Esophagus mucosa (tissue), 1 donor: ENCODE results near the gene KNSTRN. TPM values are rescaled to one million over a fixed set of nuclear protein-coding genes. Genes with fewer than 3 reads are reported as not detected.

Experiments
- ATAC-seq: fragments of 200-7000 bp; cut with Tn5 transposase; one replicate; pipeline ENCODE4 v1.9.1; 2020
- total RNA-seq: library from RNA; stranded (reverse); gene quantifications from one replicate; pipeline ENCODE4 v1.2.4, GENCODE V29; 2023
- donor health status: DM: yes; HTN: yes; CAD: no.

The KNSTRN gene
- total RNA-seq, 1 donor from 2014 or later: 13.8 TPM

DNA sequence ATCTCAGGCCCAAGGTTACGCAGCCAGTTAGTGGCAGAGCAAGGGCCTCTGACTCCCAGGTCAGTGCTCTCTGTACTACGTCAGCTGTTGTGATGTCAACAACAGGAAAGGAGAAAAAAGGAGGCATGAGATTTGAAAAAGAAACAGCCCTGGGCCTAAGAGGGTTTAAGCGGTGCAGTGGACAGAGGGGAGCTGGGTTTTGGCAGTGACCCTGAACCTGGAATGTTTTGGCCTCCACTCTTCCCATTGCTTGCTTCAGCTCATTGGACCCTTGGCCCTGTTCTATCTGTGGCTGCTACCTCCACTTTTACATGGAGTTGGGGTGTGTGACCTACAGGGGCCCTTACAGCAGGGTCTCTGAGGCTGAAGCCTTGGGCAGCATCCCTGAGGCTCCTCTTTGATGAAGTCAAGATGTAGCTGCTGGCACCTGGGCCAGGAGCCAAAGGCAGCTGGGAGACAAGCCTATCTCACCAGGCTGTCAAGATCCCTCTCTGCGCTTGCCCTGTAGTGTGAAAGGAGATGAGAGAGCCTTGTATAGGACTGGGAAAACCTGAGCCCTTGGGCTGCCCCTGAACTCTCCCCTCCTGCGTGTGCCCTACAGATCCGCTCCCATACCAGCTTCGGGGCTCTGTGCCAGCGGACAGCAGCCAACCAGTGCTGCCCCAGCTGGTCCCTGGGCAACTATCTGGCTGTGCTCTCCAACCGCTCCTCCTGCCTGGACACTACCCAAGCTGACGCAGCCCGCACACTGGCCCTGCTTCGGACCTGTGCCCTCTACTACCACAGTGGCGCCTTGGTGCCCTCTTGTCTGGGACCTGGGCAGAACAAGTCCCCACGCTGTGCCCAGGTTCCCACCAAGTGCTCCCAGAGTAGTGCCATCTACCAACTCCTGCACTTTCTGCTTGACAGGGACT, 15.8 kb upstream of the KNSTRN start:
- ATAC-seq: no peak

DNA sequence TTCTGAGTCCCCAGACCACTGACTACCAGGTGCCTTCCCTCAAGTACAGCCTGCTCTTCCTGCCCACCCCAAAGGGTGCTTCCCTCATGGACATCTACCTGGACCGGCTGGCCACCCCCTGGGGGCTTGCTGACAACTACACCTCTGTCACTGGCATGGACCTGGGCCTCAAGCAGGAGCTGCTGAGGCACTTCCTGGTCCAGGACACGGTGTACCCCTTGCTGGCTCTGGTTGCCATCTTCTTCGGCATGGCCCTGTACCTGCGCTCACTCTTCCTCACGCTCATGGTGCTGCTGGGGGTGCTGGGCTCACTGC, 15.2 kb upstream of the KNSTRN start:
- no peak for ATAC-seq

DNA sequence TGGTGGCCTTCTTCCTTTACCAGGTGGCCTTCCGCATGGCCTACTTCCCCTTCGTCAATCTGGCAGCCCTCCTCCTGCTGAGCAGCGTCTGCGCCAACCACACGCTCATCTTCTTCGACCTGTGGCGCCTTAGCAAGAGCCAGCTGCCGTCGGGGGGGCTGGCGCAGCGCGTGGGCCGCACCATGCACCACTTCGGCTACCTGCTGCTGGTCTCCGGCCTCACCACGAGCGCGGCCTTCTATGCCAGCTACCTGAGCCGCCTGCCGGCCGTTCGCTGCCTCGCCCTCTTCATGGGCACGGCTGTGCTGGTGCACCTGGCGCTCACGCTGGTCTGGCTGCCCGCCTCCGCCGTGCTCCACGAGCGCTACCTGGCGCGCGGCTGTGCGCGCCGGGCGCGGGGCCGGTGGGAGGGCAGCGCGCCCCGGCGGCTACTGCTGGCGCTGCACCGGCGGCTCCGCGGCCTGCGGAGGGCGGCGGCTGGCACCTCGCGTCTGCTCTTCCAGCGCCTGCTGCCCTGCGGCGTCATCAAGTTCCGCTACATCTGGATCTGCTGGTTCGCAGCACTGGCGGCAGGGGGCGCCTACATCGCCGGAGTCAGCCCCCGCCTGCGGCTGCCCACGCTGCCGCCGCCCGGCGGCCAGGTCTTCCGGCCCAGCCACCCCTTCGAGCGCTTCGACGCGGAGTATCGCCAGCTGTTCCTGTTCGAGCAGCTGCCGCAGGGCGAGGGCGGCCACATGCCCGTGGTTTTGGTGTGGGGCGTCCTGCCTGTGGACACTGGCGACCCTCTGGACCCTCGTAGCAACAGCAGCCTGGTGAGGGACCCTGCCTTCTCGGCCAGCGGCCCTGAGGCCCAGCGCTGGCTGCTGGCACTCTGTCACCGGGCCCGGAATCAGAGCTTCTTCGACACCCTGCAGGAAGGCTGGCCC, 14.6 kb upstream of the KNSTRN start:
- ATAC-seq: peak; percentile 92

DNA sequence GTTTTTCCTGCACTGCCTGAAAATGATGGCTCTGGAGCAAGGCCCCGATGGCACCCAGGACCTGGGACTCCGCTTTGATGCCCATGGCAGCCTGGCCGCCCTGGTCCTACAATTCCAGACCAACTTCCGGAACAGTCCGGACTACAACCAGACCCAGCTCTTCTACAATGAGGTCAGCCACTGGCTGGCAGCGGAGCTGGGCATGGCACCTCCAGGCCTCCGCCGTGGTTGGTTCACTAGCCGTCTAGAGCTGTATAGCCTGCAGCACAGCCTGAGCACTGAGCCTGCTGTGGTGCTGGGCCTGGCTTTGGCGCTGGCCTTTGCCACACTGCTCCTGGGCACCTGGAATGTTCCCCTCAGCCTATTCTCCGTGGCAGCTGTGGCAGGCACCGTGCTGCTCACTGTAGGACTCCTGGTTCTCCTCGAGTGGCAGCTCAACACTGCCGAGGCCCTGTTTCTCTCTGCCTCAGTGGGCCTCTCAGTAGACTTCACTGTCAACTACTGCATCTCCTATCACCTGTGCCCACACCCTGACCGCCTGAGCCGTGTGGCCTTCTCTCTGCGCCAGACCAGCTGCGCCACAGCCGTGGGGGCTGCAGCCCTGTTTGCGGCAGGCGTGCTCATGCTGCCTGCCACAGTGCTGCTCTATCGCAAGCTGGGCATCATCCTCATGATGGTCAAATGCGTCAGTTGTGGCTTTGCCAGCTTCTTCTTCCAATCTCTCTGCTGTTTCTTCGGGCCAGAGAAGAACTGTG, 13.6 kb upstream of the KNSTRN start:
- peak; percentile 4 for ATAC-seq

DNA sequence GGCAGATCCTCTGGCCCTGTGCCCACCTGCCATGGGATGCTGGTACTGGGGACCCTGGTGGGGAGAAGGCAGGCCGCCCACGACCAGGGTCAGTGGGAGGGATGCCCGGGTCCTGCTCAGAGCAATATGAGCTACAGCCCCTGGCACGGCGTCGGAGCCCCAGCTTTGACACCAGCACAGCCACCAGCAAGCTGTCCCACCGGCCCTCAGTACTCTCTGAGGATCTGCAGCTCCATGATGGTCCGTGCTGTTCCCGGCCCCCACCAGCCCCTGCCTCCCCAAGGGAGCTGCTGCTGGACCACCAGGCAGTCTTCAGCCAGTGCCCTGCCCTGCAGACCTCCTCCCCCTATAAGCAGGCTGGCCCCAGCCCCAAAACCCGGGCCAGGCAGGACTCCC, 13.0 kb upstream of the KNSTRN start:
- ATAC-seq: no peak

DNA sequence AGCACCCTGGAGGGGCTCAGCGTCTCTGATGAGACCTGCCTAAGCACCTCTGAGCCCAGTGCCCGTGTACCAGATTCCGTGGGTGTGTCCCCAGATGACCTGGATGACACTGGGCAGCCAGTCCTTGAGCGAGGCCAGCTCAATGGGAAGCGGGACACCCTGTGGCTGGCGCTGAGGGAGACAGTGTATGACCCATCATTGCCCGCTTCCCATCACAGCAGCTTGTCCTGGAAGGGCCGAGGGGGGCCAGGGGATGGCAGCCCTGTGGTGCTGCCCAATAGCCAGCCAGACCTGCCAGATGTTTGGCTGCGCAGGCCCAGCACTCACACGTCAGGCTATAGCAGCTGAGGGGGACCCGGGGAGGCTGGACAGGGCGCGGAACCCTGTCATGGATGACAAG, 12.6 kb upstream of the KNSTRN start:
- ATAC-seq: no peak

DNA sequence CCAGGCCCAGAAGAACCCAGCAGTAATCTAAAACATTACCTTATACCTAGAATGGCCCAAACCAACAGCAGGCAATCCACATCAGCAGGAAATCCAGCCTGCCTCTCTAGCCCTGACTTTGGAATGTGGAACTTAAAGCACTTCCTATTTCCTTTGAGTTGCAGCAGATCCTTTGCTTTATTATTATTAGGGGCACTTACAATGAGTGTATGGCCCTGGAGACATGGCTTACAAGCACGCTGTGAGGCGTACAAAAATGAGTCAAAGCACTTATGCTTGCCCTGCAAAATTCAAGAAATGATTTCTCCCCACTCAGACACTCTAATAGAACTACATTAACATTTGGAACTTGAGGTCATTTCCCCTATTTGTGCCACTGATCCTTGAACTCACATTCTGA, 9.5 kb upstream of the KNSTRN start:
- no peak for ATAC-seq

DNA sequence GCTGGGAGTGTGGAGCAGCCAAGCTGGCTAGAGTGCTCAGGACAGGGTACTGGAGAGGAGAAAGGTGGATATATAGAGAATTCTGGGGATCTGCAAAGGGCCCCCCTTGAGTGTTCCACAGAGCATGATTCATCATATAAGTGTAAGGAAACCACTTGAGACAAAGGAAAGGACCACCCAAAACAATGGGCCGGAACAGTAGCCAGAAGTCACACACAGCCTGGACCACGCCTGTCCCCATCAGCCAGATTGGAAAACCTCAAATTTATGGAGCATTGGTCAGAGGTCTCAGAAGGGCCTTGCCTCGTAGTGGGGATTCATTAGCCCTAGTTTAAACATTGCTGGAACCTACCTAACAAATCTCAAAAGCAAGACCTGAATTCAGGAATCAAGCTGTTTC, 4.9 kb upstream of the KNSTRN start:
- no peak for ATAC-seq

DNA sequence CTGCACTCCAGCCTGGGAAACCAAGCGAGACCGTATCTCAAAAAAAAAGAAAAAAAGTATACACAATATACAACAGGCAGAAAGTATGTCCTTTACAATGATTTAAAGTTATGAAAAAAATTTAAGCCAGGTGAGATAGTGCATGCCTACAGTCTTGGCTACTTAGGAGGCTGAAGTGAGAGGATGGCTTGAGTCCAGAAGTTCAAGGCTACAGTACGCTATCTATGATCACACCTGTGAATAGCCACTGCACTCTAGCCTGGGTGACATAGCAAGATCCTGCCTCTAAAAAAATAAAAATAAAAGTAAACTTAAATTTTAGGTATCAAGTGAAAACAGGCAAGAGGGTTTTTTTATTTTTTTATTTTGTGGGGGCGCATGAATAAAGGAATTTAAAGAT, 3.1 kb upstream of the KNSTRN start:
- ATAC-seq: no peak

DNA sequence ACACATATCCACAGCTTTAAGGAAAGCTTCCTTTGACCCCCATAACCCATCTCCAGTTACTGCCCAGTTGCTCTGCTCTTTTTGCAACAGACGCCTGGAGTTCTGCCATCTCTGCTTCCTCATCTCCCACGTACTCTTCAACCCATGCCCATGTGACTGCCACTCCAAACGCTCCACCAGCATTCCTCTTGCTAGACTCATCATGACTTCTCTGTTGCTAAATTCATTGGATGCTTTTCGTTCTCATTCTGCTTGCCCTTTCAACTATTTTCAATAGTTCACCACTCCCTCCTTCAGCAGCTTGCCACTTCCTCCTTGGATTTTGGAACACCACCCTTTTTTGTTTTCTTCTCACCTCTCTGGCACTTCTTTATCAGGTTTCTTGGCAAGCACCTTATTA, 2.7 kb upstream of the KNSTRN start:
- ATAC-seq: peak; percentile 83

DNA sequence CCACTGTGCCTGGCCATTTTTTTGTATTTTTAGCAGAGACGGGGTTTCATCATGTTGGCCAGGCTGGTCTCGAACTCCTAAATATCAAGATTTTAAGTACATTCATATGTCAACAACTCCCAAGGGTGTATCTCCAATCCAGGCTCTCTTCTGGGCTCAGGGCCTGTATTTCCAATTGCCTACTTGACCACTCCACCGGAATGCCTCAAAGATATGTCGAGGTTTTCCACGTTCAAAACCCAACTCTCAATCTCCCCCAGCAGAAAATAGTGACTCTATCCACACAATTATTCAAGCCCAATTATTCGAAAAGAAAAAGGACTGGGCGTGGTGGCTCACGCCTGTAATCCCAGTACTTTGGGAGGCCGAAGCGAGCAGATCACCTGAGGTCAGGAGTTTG, 1.9 kb upstream of the KNSTRN start:
- ATAC-seq: no peak

DNA sequence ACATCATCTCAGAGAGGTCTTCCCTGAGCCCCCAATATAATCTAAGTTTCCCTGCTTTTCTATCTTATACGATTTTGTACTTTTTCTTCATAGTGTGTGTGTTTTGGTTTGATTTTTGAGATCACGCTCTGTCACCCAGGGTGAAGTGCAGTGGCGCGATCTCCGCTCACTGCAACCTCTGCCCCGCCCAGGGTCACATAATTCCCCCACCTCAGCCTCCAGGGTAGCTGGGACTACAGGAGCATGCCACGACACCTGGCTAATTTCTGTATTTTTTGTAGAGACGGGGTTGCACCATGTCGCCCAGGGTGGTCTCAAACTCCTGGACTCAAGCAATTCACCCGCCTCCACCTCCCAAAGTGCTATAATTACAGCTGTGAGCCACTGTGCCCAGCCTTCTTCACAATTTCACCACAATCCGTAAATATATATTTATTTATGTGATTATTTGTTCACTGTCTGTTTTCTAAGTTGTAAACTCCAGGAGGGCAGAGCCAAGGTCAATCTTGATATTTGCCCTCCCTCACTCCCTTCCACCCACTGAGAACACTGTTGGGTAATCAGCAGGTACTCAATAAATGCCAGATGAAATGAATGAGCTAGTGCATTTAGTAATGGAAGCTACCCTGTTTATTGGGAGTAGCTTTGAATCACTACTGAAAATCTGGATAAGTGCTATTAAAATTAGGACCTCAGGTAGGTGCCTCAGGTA, 547 bp upstream of the KNSTRN start:
- ATAC-seq: no peak

DNA sequence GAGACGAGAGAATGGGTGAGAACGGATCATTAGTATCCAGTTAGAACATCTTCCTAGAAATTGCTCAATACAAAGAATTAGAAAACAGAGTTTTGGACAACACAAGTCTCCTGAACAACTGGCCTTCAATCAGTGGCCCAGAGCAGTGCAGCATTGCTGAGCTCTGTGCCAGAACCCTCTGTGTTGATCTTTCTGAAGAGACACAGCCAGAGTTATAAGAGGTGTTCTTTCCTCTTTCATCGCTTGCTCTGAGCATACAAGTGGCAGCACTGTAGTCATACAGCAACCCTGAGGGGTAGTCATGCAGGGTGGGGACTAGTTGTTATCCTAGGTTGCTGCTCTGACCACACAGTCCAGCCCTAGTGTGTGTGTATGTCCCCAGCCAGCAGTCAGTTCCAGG, 4.0 kb downstream of the KNSTRN start:
- ATAC-seq: no peak

DNA sequence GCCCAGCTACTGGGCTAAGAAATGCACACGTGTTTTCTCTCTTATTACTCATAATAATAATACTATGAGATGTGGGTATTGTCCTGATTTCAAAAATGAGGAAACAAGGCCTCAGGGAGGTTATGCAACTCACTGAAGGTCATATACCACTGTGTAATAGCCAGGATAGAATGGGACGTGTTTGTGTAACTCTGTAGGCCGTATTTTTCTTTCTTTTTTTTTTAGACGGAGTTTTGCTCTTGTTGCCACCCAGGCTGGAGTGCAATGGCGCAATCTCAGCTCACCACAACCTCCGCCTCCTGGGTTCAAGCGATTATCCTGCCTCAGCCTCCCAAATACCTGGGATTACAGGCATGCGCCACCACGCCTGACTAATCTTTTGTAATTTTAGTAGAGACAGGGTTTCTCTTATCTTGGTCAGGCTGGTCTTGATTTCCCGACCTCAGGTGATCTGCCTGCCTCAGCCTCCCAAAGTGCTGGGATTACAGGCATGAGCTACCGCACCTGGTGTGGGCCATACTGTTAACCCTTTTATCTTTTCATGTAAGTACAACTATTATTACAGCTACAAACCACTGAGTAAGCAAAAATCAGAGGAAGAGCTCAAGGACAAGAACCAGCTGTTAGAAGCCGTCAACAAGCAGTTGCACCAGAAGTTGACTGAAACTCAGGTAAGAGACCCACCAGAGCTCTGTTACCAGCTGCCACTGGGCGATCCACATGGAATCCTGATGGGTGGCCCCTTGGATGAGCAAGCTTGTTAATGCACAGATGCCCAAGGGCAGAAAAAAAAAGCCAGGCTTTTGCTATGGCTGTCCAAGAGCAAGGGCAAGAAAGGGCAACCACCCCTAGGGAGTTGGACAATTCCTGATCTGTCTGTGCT, 6.7 kb downstream of the KNSTRN start:
- ATAC-seq: peak; percentile 91

DNA sequence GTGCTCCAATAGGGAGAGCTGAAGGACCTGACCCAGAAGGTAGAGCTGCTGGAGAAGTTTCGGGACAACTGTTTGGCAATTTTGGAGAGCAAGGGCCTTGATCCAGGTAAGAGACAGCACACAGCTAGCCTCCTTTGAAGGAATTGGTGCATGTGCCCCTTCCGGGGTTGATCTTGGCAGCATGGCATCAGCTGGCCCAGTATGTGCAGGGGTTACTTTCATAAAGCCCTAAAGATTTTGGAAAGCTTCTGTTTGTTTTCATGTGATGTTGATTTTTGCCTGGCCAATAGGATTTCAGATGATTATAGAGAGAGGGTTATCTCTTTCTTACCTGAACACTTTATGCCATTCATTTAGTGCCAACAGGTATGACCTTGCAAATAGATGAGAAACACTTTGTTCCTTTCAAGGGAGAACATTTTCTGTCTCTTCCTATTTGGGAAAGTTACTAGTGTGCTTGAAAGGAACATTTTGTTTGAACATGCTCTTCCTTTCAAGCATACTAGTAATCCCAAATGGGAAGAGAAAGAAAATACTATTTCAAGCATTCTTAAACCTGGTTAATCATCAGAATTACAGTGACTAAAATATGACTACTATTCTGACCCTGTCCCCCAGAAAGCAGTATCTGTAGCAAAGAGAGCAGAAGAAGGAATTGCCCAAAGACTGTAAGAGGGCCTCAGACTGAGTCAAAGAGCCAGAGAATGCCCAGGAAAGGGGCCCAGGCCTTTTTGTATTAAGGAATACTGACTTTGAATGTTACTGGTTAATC, 7.5 kb downstream of the KNSTRN start:
- ATAC-seq: no peak

DNA sequence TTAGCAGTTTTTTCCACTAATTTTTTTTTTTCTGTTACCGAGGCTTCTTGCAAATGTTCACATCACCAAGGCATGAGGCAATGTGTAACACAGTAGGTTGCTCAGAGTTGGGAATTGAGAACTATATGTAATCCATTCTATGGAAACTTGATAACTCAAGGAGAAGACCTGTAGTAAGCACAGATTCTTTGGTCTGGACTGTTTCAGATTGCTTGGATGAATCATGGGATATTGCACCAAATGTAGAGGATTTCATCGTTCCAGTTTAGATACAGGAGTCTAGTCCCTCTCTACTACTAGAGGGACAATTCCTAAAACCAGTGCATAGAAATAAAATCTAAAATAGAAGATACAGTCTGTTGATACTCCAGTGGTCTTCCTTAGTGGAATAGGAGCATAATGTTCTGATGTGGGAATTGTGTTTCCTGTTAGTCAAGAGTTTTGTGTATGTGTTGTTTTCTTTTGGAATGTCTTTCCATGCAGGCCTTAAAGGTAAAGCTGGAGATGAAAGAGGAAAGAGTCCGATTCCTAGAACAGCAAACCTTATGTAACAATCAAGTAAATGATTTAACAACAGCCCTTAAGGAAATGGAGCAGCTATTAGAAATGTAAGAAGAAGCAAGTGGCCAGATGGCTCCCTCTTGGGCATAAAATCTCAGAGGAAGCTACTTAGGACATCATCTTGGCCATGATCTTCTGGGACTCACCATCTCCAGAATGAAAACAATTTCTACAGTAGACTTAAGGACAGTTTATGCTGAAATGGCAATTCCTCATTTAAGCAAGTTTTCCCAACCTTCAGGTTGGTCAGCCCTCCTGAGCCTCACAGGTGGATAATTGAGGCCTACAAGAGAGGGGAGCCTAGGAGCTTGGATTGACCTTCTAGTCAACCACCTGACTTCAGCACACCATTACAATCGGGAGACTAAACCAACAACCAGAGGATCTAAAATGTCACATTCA, 10.7 kb downstream of the KNSTRN start:
- ATAC-seq: no peak

DNA sequence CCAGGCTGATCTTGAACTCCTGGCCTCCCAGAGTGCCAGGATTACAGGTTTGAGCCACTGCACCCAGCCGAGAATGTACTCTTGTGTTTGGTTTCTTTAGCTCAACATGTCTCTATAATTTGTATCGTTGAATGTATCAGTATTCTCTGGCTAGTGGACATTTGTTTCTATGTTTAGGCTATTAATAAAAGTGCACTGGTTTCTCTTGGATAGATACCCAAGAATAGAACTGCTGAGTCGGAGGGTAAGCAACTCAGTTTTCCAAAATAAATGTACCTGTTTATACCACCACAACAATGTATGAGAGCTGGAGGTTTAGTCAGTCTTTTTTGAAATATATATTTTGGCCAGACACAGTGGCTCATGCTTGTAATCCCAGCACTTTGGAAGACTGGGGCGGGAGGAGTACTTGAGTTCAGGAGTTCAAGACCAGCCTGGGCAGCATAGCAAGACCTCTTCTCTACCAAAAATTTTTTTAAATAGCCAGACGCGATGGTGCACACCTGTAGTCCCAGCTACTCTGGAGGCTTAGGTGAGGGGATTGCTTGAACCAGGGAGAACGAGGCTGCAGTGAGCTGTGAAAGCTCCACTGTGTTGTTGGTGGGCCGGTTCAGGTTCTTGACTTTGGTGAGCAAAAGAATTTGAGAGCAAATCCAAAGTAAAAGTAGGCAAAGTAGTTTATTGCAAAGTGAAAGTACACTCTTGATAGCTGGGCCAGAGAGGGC, 15.3 kb downstream of the KNSTRN start:
- ATAC-seq: no peak

DNA sequence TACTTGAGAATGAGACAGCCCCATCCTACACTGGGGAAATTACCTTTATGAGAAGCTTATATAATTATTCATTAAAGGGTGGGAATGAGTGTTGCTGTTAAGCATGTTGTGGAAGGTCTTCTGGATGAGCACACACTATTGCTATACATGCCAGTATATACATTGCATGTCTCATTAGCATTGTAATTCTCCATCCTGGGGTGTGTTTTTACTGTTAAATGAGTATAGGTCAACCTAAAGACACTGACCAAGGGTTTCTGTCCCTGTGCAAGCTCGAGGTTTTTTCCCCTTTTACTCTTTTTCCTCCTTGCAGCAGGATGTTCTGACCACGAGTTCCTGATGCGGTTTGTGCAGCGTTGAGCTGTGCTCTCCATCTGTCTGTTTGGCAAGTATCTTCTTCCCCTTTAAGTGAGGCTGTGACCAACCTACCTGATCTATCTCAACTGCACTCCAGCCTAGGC, 15.9 kb downstream of the KNSTRN start:
- peak; percentile 49 for ATAC-seq
